Measurements from ENCODE around the gene EPB41L4B. TPM values are rescaled to one million over a fixed set of nuclear protein-coding genes. Genes with fewer than 3 reads are reported as not detected.

Gene EPB41L4B
- total RNA-seq, 2 donors from 2014 or later, result 41.9 to 122 TPM

- intact Hi-C loops (cut with DNase I), result no loop called here
- TF ChIP-seq POLR2A (IDR thresholded peaks at IDR 0.05), result no peak
- peaks cover 71% of the 10 kb centered on the region for H3K4me1 ChIP-seq
- H3K36me3 ChIP-seq (replicated peaks in 1 of 2; ENCODE audit: insufficient read depth in 1 of 2, low read depth in 2 of 2), result no peaks in the 10 kb centered on the region
- no peak for ATAC-seq
- WGBS, 2 donors, result 85 to 91% methylated on average over 4 of the region's 4 CpGs
- peak overlapping the region in 3 of 4 donors; percentile 50 to 64 (median 62) for H3K27ac ChIP-seq
- no peak overlapping the region for H3K4me3 ChIP-seq
- no peak for DNase-seq
- H3K9me3 ChIP-seq, result no peaks in the 10 kb centered on the region
- no peaks in the 10 kb centered on the region for H3K27me3 ChIP-seq
Measured at GRCh38 chr9:109272045-109272444, 48.8 kb downstream of the EPB41L4B start.

- Histone ChIP-seq H3K4me3 (no peak overlapping the region), H3K36me3 (replicated peaks in 1 of 2; ENCODE audit: insufficient read depth in 1 of 2, low read depth in 2 of 2) (no peaks in the 10 kb centered on the region), H3K9me3 (no peaks in the 10 kb centered on the region), H3K27me3 (no peaks in the 10 kb centered on the region), H3K4me1 (peaks cover 66% of the 10 kb centered on the region), H3K27ac (peak overlapping the region; percentile 33 to 64 (median 56))
- 46 to 49% methylated on average over 15 of the region's 15 CpGs for WGBS, 2 donors
- DNase-seq, result peak in 3 of 4 donors; percentile 49 to 73 (median 50)
- TF ChIP-seq CTCF (IDR thresholded peaks at IDR 0.05) (no peak), POLR2A (IDR thresholded peaks at IDR 0.05) (no peak)
- intact Hi-C loops (cut with DNase I), result no loop called here
- ATAC-seq, result no peak
Measured at GRCh38 chr9:109270971-109271925, 49.6 kb downstream of the EPB41L4B start.

GRCh38 chr9:109270441-109270840 is 50.4 kb downstream of the EPB41L4B start:
- H3K4me1 ChIP-seq, result peaks cover 69% of the 10 kb centered on the region
- ATAC-seq (no peak), DNase-seq (no peak)
- peak overlapping the region in 2 of 4 donors; percentile 62 to 64 for H3K27ac ChIP-seq
- intact Hi-C loops (cut with DNase I), result no loop called here
- no peaks in the 10 kb centered on the region for H3K27me3 ChIP-seq
- no peak overlapping the region for H3K4me3 ChIP-seq
- no peaks in the 10 kb centered on the region for H3K9me3 ChIP-seq
- no peaks in the 10 kb centered on the region for H3K36me3 ChIP-seq (replicated peaks in 1 of 2; ENCODE audit: insufficient read depth in 1 of 2, low read depth in 2 of 2)
- no peak for TF ChIP-seq CTCF (IDR thresholded peaks at IDR 0.05)
- TF ChIP-seq POLR2A (IDR thresholded peaks at IDR 0.05), result no peak

DNA sequence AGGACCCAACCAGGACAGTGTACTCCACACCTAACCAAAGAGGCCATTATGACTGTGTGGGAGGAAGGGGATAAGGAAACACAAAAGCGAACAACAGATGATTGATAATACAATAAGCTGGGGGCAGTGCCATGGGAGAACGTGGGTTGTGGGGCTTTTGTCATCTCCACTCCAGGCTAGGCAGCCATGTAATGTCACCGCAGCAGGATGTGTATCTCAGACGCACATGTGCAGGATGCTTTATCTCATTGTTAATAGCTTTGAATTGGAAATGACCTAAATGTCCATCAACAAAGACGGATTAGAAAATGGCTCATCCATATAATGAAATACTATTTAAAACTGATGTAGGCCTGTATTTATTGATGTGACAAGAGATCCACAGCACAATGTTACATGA is 51.0 kb downstream of the EPB41L4B start:
- H3K27me3 ChIP-seq, result no peaks in the 10 kb centered on the region
- H3K4me3 ChIP-seq, result no peak overlapping the region
- H3K4me1 ChIP-seq, result peaks cover 69% of the 10 kb centered on the region
- peak overlapping the region in 1 of 4 donors; percentile 29 for H3K27ac ChIP-seq
- ATAC-seq (no peak), DNase-seq (no peak)
- TF ChIP-seq POLR2A (IDR thresholded peaks at IDR 0.05) (no peak), CTCF (IDR thresholded peaks at IDR 0.05) (no peak)
- intact Hi-C loops (cut with DNase I), result no loop called here
- no peaks in the 10 kb centered on the region for H3K9me3 ChIP-seq
- WGBS, 2 donors, result 84 to 85% methylated on average over 5 of the region's 5 CpGs
- no peaks in the 10 kb centered on the region for H3K36me3 ChIP-seq (replicated peaks in 1 of 2; ENCODE audit: insufficient read depth in 1 of 2, low read depth in 2 of 2)

GRCh38 chr9:109269081-109269480 is 51.8 kb downstream of the EPB41L4B start:
- ATAC-seq (no peak), DNase-seq (no peak)
- TF ChIP-seq POLR2A (IDR thresholded peaks at IDR 0.05) (no peak), CTCF (IDR thresholded peaks at IDR 0.05) (no peak)
- intact Hi-C loops (cut with DNase I), result no loop called here
- H3K9me3 ChIP-seq, result no peaks in the 10 kb centered on the region
- H3K4me3 ChIP-seq, result no peak overlapping the region
- H3K27ac ChIP-seq, result peak overlapping the region in 2 of 4 donors; percentile 16 to 29
- H3K27me3 ChIP-seq, result no peaks in the 10 kb centered on the region
- no peaks in the 10 kb centered on the region for H3K36me3 ChIP-seq (replicated peaks in 1 of 2; ENCODE audit: insufficient read depth in 1 of 2, low read depth in 2 of 2)
- WGBS, 2 donors, result 30 to 37% methylated on average over 3 of the region's 3 CpGs
- peaks cover 69% of the 10 kb centered on the region for H3K4me1 ChIP-seq

Data from body of pancreas (tissue), 4 donors.